Measurements from ENCODE around the gene CYP39A1.

GRCh38 chr6:46674410-46674809 lies 21.8 kb upstream of the CYP39A1 start:
- TF ChIP-seq CTCF (IDR thresholded peaks at IDR 0.05) (no peak), POLR2A (IDR thresholded peaks at IDR 0.05) (no peak)
